NCI-H1105 treated with DMSO at 0.1 percent for 48 hours (cell line): Measurements from ENCODE around the gene CHST8.
"Not testable (repeated sequence)": the region's sequence is repeated elsewhere in the genome, so short reads cannot be mapped to it uniquely, and the experiment has no call there.

Source experiments
- DNase-seq: peaks from one replicate; lab custom pipeline; 2025; lab: John Stamatoyannopoulos, UW

The CHST8 gene

DNA sequence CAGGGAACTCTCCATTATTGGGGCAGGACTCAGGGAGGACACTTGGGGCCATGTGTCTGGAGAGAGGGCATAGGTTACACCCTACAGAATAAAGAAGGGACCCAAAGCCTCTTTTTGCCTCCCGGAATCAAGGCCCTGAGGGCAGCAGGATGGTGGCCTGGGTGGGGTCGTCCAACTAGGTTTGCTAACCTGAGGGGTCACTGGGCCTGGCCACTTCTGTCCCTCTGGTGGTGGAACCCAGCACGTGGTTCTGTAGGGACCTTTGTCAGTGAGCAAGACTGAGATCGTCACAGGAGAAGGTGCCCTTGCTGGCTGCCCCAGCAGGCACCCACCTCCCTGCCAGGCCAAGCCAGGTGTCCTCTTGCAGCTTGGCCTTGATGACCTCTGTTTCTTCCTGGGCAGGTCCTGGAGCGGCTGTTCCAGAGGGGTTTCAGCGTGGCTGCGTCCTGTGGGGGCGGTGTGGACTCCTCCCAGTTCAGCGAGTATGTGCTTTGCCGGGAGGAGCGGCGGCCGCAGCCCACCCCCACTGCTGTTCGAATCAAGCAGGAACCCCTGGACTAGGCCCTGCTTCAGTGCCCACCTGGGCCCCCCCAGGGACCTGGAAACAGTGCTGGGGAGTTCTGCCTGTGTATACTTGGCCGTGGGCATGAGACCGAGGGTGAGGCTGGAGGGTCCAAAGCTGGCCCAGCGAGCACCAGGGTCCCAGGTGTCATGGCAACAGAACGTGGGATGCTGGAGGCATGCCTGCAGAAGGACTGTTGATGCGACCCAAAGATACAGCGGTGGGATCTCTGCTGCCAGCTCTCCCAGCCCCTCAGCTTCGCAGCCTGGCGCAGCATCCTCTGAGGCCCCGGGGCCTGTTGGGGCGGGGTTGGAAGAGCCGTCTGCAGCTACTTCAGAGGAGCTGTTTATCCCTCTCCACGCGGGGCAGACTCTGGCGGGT is 190.9 kb downstream of the CHST8 start:
- DNase-seq: no peak

DNA sequence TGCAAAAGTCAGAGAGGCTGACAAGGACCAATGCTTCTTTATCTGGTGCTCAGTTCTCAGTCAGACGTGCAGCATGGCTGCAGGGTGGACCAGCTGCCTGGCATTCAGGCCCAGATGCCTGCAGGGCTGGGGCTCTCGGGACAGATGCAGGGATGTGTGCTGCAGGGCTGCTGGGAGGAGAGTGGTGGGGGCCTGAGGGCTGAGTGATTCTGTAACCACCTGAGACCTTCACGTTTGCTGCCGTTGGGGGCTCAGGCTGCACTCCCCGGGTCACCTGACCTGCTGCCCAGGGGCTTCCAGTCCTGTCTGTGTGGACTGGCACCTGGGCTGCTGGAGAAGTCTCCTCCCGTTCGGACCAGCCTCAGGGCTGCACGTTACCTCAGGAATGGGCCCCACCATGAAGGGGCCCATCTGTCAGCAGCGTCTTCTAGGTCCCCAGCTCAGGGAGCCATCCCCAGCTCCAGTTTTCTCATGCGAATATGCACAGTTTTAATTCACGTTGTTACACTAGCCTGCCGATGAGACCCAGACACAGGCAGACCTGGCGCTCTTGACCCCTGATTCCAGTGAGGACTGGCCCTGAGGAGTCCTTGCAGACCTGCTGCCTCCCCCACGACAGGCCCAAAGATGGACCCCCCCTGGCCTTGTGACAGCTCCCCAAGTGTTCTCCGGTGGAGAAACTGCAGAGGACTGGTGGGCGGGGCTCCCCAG is 191.8 kb downstream of the CHST8 start:
- DNase-seq: no peak

DNA sequence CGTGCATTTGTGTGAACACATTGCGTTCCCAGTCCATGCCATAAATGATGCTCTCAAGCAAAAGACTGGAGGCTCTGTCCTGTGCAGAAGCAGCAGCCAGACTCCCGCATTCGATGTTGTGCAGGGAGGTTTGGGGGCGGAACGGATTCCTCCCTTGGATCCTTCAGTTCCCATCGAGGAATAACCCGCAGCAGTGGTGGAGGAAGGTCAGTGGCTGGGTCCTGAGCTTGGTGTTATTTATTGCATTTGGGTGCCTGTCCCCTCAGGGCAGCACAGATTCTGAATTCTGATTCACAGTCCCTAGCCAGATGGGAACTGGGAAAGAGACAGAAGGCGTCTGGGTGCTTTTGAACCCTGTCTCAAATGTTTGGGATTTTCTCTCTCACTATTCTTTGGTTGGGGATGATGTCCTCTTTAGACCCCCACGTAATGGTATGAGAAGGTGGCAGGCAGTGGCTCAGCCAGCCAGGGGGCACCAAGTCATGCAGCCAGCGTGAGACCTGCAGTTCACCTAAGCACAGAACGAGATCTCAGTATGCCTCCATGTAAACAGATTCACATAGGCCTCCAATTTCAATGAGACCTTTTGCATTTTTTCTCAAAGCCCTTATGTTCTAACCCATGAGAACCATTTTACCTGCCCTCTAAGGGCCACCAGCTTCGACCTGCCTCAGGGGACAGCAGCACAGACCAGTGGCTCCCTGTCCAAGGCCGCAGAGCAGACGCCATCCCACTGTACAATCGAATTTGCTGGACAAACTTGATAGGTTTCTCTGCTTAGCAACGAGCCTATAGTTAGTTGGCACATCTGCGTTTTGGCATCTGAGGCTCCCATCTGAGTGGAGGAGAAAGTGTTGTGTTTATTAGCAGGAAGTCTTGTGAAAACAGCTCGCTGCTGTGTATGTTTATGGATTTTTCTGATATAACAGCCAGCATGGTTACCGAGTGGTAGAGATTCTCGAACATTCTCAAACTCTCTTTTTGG is 192.7 kb downstream of the CHST8 start:
- DNase-seq: no peak

DNA sequence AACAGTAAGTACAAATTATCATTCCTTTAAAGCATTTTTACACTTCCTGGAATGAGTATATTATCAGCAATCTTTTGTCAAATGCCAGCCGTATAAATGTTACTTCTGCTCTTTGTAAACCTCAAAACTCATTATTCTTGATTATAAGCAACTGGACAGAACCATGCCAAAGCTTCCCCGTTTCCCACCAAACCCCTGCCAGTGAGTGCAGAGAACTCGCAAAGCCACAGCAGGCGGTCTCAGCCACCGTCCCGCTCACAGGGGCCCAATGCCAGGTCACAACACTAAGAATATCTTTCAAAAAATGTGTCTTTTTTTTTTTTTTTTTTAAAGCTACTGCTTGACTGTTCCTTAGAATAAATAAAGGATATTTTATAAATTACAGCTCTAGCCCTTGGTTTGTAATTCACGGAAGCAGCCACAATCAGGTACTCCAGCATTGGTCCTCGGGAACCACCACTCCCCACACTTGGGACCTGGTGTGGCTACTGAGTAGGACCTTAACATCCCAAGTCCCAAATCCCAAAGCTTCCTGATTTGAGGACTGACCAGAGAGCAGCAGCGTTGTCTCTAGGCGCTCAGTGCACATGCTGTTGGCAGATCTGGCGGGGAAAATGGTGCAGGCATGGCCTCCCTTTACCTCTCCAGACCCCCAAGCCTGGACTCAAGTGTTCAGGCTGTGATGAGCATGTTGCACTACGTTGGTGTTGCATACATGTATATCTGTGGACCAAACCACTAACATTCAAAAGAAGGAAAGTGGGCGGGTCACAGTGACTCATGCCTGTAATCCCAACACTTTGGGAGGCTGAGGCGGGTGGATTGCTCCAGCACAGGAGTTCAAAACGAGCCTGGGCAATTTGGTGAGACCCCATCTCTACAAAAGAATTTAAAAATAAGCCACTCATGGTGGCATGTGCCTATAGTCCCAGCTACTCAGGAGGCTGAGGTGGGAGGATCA is 193.9 kb downstream of the CHST8 start:
- DNase-seq: no peak

DNA sequence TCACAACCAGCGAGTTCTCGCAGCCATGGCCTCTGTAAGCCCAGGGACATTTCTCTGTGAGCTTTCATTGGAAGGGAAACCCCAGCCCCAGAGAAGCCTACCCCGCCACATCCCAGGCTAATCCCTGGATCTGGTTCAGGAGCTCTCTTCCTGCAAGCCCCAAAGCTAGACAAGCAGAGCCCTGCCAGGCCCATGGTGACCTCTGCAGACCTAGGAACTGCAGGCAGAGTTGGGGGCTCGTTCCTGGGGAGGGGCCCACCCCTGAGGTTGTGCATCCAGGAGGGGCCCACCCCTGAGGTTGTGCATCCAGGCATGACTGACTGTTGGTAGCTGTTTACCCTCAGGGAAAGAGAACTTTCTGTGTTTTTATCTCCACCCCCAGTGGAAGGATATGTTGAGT is 196.7 kb downstream of the CHST8 start:
- DNase-seq: no peak

DNA sequence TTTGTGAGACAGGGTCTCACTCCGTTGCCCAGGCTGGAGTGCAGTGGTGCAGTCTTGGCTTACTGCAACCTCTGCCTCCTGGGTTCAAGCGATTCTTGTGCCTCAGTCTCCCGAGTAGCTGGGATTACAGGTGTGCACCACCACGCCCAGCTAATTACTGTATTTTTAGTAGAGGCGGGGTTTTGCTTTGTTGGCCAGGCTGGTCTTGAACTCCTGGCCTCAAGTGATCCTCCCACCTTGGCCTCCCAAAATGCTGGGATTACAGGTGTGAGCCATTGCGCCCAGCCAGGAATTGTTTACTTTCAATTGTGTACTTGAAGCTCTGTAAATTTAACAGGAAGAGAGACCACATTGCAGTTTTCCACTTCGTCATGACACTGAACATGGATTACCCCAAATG is 197.3 kb downstream of the CHST8 start:
- DNase-seq: not testable (repeated sequence)

DNA sequence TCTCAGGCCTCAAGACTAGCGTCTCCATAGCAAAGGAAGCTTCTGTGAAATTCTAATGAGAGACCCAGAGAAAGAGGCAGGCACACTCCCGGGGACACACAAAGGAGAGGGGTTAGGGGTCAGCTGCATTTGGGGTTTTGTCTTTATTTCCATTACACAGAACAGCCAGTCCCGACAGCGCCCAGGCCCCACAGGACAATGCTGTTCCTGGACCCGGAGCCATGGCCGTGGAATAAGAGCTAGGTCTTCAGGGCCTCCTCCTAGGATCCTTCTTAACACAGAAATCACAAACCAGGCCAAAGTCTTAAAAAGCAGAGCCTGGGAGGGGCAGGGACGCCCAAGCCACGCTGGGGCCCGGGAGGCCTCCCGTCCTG is 197.7 kb downstream of the CHST8 start:
- DNase-seq: no peak

DNA sequence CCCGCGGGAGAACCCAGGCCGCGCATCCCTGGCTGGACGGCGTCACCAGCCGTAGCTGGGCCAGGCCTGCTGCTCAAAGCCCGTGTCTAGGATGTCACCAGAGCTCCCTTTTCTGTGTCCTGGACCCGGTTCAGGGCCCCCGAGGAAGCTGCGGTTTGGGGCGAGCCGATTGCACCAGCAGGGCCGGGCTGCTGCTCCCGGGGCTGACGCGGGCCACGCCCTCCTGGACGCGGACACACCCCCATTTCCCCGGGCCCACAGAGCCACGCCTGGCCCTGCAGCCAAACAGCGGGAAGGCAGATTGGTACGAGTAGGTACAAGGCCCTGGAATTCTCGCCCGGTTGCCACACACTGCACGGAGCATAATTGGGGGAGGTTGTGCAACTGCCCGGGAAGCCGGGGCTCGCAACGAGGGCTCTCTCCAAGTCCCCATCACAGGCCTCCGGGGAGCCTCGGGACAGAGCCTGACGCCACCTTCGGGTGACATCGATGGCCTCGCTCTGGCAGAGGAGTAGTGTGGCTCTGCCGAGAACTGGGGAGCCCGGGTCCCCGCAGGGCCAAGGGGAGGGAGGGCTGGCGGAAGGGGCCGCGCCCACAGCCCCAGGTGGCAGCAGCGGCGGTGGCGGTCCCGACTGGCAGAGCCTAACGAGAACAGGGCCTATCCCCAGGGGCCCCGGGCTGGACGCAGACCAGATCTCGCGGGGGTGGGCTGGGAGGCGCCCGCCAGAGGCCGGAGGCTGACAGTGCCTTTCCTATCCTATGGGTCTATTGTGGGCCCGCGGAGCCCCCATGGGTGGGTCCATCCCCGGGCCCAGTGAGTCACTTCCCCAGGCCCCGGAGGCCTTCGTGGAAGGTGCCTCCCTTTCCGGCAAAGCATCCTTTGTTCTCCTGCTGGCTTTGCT is 198.4 kb downstream of the CHST8 start:
- peak; percentile 32 for DNase-seq

DNA sequence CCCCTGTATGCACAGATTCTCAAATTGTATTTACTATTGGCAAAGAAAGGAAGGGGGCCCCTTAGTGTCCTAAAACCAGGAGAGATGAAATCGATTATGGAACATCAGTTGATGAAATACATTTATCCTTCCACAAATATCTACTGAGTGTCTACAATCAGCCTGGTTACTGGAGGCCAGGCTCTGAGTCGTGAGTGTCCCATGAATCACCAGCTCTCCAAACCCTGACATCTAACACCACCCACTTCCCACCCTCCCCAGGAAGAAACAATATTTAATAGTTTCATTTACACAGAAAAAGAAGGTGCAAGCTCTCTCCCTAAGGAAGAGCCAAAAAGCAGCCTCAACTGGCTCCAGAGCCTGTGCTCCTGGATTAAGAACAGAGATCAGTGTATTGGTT is 200.1 kb downstream of the CHST8 start:
- DNase-seq: no peak
